Natural killer cell (primary cell): ENCODE results near the gene AKT1. TPM values are rescaled to one million over a fixed set of nuclear protein-coding genes. Genes with fewer than 3 reads are reported as not detected.
A peak's percentile ranks its signal among the peaks of the same experiment; 100 is the strongest.

Source experiments
- ATAC-seq, 3 donors: fragments of 150-1000 bp in 2 of 3; fragments of 200-7000 bp in 1 of 3; cut with Tn5 transposase; 1 replicate in 1 of 3; 2 replicates in 2 of 3; pipeline ENCODE4 v1.10.0; 2021; ENCODE audit warnings: mild to moderate bottlenecking in 2 of 3, moderate library complexity in 2 of 3
- DNase-seq, 2 donors: peaks; one replicate each; pipeline versions ENCODE4 v3.0.0 to v3.0.0-alpha.2; 2013 to 2021; ENCODE audit warnings: mixed read lengths in 1 of 2
- H3K27ac ChIP-seq: one replicate; pipeline ENCODE4 v1.5.1; 2013; ENCODE audit warnings: mild to moderate bottlenecking, low read length
- H3K27me3 ChIP-seq: one replicate; pipeline ENCODE4 v1.6.1; 2013; ENCODE audit warnings: low read length; ENCODE audit not compliant: control insufficient read depth, insufficient read depth
- H3K36me3 ChIP-seq: one replicate; pipeline ENCODE4 v1.6.1; 2013; ENCODE audit warnings: low read length; ENCODE audit not compliant: control insufficient read depth, insufficient read depth
- H3K4me1 ChIP-seq: one replicate; pipeline ENCODE4 v1.6.1; 2013; ENCODE audit warnings: low read length; ENCODE audit not compliant: control insufficient read depth, insufficient read depth
- H3K4me3 ChIP-seq: one replicate; pipeline ENCODE4 v1.5.1; 2013; ENCODE audit warnings: low read length
- H3K9me3 ChIP-seq: one replicate; pipeline ENCODE4 v1.6.1; 2013; ENCODE audit warnings: low read length; ENCODE audit not compliant: control insufficient read depth, insufficient read depth
- H3K27ac Mint-ChIP-seq, 2 donors: one replicate each; pipeline ENCODE4 v1.8.0; 2022; ENCODE audit warnings: mild to moderate bottlenecking in 2 of 2, mixed read lengths in 2 of 2, moderate library complexity in 1 of 2
- H3K27me3 Mint-ChIP-seq, 2 donors: one replicate each; pipeline ENCODE4 v1.8.0; 2022; ENCODE audit warnings: low read depth in 2 of 2, mixed read lengths in 2 of 2
- H3K36me3 Mint-ChIP-seq: one replicate; pipeline ENCODE4 v1.8.0; 2022; ENCODE audit warnings: mixed read lengths
- H3K4me1 Mint-ChIP-seq, 2 donors: one replicate each; pipeline ENCODE4 v1.8.0; 2022; ENCODE audit warnings: mixed read lengths in 2 of 2
- H3K4me3 Mint-ChIP-seq: one replicate; pipeline ENCODE4 v1.8.0; 2022; ENCODE audit warnings: mild to moderate bottlenecking, moderate library complexity, mixed read lengths
- H3K9me3 Mint-ChIP-seq, 2 donors: one replicate each; pipeline ENCODE4 v1.8.0; 2022; ENCODE audit warnings: mixed read lengths in 2 of 2
- CTCF ChIP-seq: fragments of 200-600 bp; IDR thresholded peaks from one replicate; pipeline ENCODE4 v1.8.0; 2022; ENCODE audit warnings: antibody characterized with exemption
- WGBS: methylation state at CpG from one replicate; pipeline ENCODE4 v1.1.7; 2013; ENCODE audit warnings: missing lambda C conversion rate; ENCODE audit not compliant: insufficient coverage; 5-methylcytosine and 5-hydroxymethylcytosine counted together
- intact Hi-C: fragments of 100-400 bp; cut with micrococcal nuclease; formaldehyde crosslinking; loops from one replicate; pipeline ENCODE4 v1.14.2; 2022
- total RNA-seq, 4 donors: library from RNA; stranded (reverse); fragments of 120-200 nt in 1 of 4; gene quantifications; one replicate each; pipeline versions ENCODE4 v1.2.3 to v1.2.4, GENCODE V29; 2013 to 2022

AKT1 gene
- total RNA-seq, 3 donors from 2014 or later (not counting 1 experiment from before 2014, with no cell fraction given): 152 to 163 (median 153) TPM

GRCh38 chr14:104813286-104813685 is 17.7 kb upstream of the AKT1 start:
- no peaks in the 10 kb centered on the region for H3K9me3 Mint-ChIP-seq
- intact Hi-C loops: no loop called here
- no peaks in the 10 kb centered on the region for H3K36me3 Mint-ChIP-seq
- peaks cover 3% of the 10 kb centered on the region for H3K9me3 ChIP-seq
- H3K4me3 ChIP-seq: no peak overlapping the region
- H3K27ac ChIP-seq: no peak overlapping the region
- peaks cover 20% of the 10 kb centered on the region for H3K4me1 ChIP-seq
- no peaks in the 10 kb centered on the region for H3K27me3 Mint-ChIP-seq
- no peaks in the 10 kb centered on the region for H3K36me3 ChIP-seq
- H3K4me3 Mint-ChIP-seq: peak overlapping the region; percentile 67
- H3K27ac Mint-ChIP-seq: peak overlapping the region; percentile 64 to 86
- H3K4me1 Mint-ChIP-seq: peaks cover 11 to 27% of the 10 kb centered on the region in 2 donors
- no peak for DNase-seq
- 90% methylated on average over 7 of the region's 7 CpGs for WGBS
- ATAC-seq: no peak
- no peaks in the 10 kb centered on the region for H3K27me3 ChIP-seq
- TF ChIP-seq CTCF: no peak

- H3K9me3 Mint-ChIP-seq: no peaks in the 10 kb centered on the region
- no peaks in the 10 kb centered on the region for H3K9me3 ChIP-seq
- H3K36me3 ChIP-seq: no peaks in the 10 kb centered on the region
- no peak for ATAC-seq
- WGBS: 96% methylated on average over 10 of the region's 11 CpGs
- no peak for DNase-seq
- no peaks in the 10 kb centered on the region for H3K27me3 ChIP-seq
- H3K4me1 ChIP-seq: peaks cover 9% of the 10 kb centered on the region
- H3K27ac ChIP-seq: no peak overlapping the region
- intact Hi-C loops: no loop called here
- H3K27me3 Mint-ChIP-seq: no peaks in the 10 kb centered on the region
- H3K4me3 Mint-ChIP-seq: no peak overlapping the region
- TF ChIP-seq CTCF: no peak
- no peak overlapping the region for H3K4me3 ChIP-seq
- no peak overlapping the region for H3K27ac Mint-ChIP-seq
- peaks cover 11 to 22% of the 10 kb centered on the region in 2 donors for H3K4me1 Mint-ChIP-seq
- H3K36me3 Mint-ChIP-seq: no peaks in the 10 kb centered on the region
Observed at GRCh38 chr14:104810316-104810715, 14.8 kb upstream of the AKT1 start.

GRCh38 chr14:104808456-104808855 is 12.9 kb upstream of the AKT1 start:
- intact Hi-C loops: no loop called here
- H3K27me3 Mint-ChIP-seq: no peaks in the 10 kb centered on the region
- peaks cover under 1% of the 10 kb centered on the region for H3K4me1 ChIP-seq
- DNase-seq: no peak
- TF ChIP-seq CTCF: no peak
- no peaks in the 10 kb centered on the region for H3K27me3 ChIP-seq
- no peak overlapping the region for H3K27ac ChIP-seq
- WGBS: 91% methylated on average over 6 of the region's 6 CpGs
- no peaks in the 10 kb centered on the region for H3K36me3 Mint-ChIP-seq
- H3K27ac Mint-ChIP-seq: no peak overlapping the region
- no peaks in the 10 kb centered on the region for H3K36me3 ChIP-seq
- H3K9me3 ChIP-seq: no peaks in the 10 kb centered on the region
- H3K4me3 ChIP-seq: no peak overlapping the region
- ATAC-seq: no peak
- peaks cover 0 to 10% of the 10 kb centered on the region in 2 donors for H3K4me1 Mint-ChIP-seq
- H3K9me3 Mint-ChIP-seq: no peaks in the 10 kb centered on the region
- H3K4me3 Mint-ChIP-seq: no peak overlapping the region
